ENCODE results near the gene STAMBP. TPM values are rescaled to one million over a fixed set of nuclear protein-coding genes. Genes with fewer than 3 reads are reported as not detected.

Gene STAMBP
- total RNA-seq, 1 experiment from 2014 or later: 32.2 TPM

- peak; percentile 89 for DNase-seq
- H3F3A ChIP-seq (ENCODE audit: low read length, unreplicated experiment): no peaks in the 10 kb centered on the region
- H3K4me2 ChIP-seq (ENCODE audit: low read length): peak overlapping the region; percentile 90
- ChIA-PET CTCF (no interaction called here), POLR2A (ENCODE audit: unreplicated experiment) (no interaction called here)
- H3K9me2 ChIP-seq (replicated peaks; ENCODE audit: low read length): no peaks in the 10 kb centered on the region
- no peak overlapping the region for H3K9ac ChIP-seq (ENCODE audit: low read length)
- H3K4me1 ChIP-seq (ENCODE audit: insufficient read depth, low read length): peaks cover 38% of the 10 kb centered on the region
- TF ChIP-seq EZH2 (IDR thresholded peaks at IDR 0.05; ENCODE audit: low read length, unreplicated experiment): no peak
- TF ChIP-seq, protein P1, sequence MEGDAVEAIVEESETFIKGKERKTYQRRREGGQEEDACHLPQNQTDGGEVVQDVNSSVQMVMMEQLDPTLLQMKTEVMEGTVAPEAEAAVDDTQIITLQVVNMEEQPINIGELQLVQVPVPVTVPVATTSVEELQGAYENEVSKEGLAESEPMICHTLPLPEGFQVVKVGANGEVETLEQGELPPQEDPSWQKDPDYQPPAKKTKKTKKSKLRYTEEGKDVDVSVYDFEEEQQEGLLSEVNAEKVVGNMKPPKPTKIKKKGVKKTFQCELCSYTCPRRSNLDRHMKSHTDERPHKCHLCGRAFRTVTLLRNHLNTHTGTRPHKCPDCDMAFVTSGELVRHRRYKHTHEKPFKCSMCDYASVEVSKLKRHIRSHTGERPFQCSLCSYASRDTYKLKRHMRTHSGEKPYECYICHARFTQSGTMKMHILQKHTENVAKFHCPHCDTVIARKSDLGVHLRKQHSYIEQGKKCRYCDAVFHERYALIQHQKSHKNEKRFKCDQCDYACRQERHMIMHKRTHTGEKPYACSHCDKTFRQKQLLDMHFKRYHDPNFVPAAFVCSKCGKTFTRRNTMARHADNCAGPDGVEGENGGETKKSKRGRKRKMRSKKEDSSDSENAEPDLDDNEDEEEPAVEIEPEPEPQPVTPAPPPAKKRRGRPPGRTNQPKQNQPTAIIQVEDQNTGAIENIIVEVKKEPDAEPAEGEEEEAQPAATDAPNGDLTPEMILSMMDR (conservative IDR thresholded peaks at IDR 0.05; ENCODE audit: low read depth, low read length): no peak
- TF ChIP-seq EZH2phosphoT487 (IDR thresholded peaks at IDR 0.05; ENCODE audit: borderline replicate concordance, low read length): no peak
- no peaks in the 10 kb centered on the region for H3K27me3 ChIP-seq (ENCODE audit: low read length)
- ATAC-seq: peak; percentile 66
- peaks cover 21% of the 10 kb centered on the region for H3K79me2 ChIP-seq (ENCODE audit: low read length)
- H3K36me3 ChIP-seq (ENCODE audit: low read depth, low read length): peaks cover 16% of the 10 kb centered on the region
- H3K4me3 ChIP-seq (ENCODE audit: low read length): no peak overlapping the region
- H2AFZ ChIP-seq (ENCODE audit: low read length): no peak overlapping the region
- intact Hi-C loops (cut with micrococcal nuclease): no loop called here
- peak overlapping the region; percentile 57 for H3K27ac ChIP-seq (ENCODE audit: low read length)
- no TSS peak for BruUV-seq (replicated peaks)
- H3K9me3 ChIP-seq (ENCODE audit: low read length): no peaks in the 10 kb centered on the region
- H4K20me1 ChIP-seq (ENCODE audit: low read length): no peaks in the 10 kb centered on the region
Measured at GRCh38 chr2:73830871-73831401, 2.2 kb downstream of the STAMBP start.

DNA sequence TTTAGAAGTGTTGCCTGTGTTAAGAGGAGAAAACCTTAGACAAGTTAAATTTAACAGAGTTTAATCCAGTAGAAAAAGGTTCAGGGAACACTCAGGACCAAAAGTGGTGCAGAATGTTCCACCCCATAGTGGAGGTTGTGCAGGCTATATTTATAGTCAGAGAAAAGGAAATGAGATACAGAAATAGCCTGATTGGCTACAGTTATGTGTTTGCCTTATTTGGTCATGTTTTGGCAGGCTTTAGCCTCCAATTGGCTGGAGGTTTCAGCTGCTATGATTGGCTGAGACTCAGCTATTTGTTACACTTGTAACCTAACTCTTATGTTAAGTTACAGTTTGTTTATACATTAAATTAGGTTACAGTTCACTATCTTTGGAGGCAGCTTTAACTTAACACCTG, 4.2 kb downstream of the STAMBP start:
- intact Hi-C loops (cut with micrococcal nuclease): no loop called here
- DNase-seq (peak; percentile 62), ATAC-seq (no peak)
- Histone ChIP-seq H3F3A (ENCODE audit: low read length, unreplicated experiment) (no peaks in the 10 kb centered on the region), H4K20me1 (ENCODE audit: low read length) (no peaks in the 10 kb centered on the region), H3K4me3 (ENCODE audit: low read length) (no peak overlapping the region), H3K9ac (ENCODE audit: low read length) (no peak overlapping the region), H2AFZ (ENCODE audit: low read length) (no peak overlapping the region), H3K36me3 (ENCODE audit: low read depth, low read length) (peaks cover 16% of the 10 kb centered on the region), H3K27ac (ENCODE audit: low read length) (no peak overlapping the region), H3K4me2 (ENCODE audit: low read length) (no peak overlapping the region), H3K9me2 (replicated peaks; ENCODE audit: low read length) (no peaks in the 10 kb centered on the region), H3K79me2 (ENCODE audit: low read length) (peaks cover 21% of the 10 kb centered on the region), H3K27me3 (ENCODE audit: low read length) (no peaks in the 10 kb centered on the region), H3K9me3 (ENCODE audit: low read length) (no peaks in the 10 kb centered on the region), H3K4me1 (ENCODE audit: insufficient read depth, low read length) (peaks cover 38% of the 10 kb centered on the region)
- POLR2A ChIA-PET (ENCODE audit: unreplicated experiment): no interaction called here
- CTCF ChIA-PET: no interaction called here
- TF ChIP-seq, protein P1 (conservative IDR thresholded peaks at IDR 0.05; ENCODE audit: low read depth, low read length): no peak
- TF ChIP-seq EZH2phosphoT487 (IDR thresholded peaks at IDR 0.05; ENCODE audit: borderline replicate concordance, low read length) (no peak), EZH2 (IDR thresholded peaks at IDR 0.05; ENCODE audit: low read length, unreplicated experiment) (no peak)
- no TSS peak for BruUV-seq (replicated peaks)

- Histone ChIP-seq H3K9ac (ENCODE audit: low read length) (no peak overlapping the region), H4K20me1 (ENCODE audit: low read length) (no peaks in the 10 kb centered on the region), H3K27me3 (ENCODE audit: low read length) (no peaks in the 10 kb centered on the region), H3F3A (ENCODE audit: low read length, unreplicated experiment) (no peaks in the 10 kb centered on the region), H3K79me2 (ENCODE audit: low read length) (no peaks in the 10 kb centered on the region), H3K9me2 (replicated peaks; ENCODE audit: low read length) (no peaks in the 10 kb centered on the region), H3K27ac (ENCODE audit: low read length) (no peak overlapping the region), H3K9me3 (ENCODE audit: low read length) (no peaks in the 10 kb centered on the region), H3K4me3 (ENCODE audit: low read length) (no peak overlapping the region), H2AFZ (ENCODE audit: low read length) (no peak overlapping the region), H3K4me1 (ENCODE audit: insufficient read depth, low read length) (peaks cover 20% of the 10 kb centered on the region), H3K36me3 (ENCODE audit: low read depth, low read length) (peaks cover 19% of the 10 kb centered on the region), H3K4me2 (ENCODE audit: low read length) (no peak overlapping the region)
- ChIA-PET POLR2A (ENCODE audit: unreplicated experiment) (no interaction called here), CTCF (no interaction called here)
- no TSS peak for BruUV-seq (replicated peaks)
- no peak for DNase-seq
- TF ChIP-seq EZH2phosphoT487 (IDR thresholded peaks at IDR 0.05; ENCODE audit: borderline replicate concordance, low read length) (no peak), EZH2 (IDR thresholded peaks at IDR 0.05; ENCODE audit: low read length, unreplicated experiment) (no peak)
- TF ChIP-seq, protein P1 (conservative IDR thresholded peaks at IDR 0.05; ENCODE audit: low read depth, low read length): no peak
- intact Hi-C loops (cut with micrococcal nuclease): no loop called here
- ATAC-seq: no peak
Measured at GRCh38 chr2:73836141-73836943, 7.6 kb downstream of the STAMBP start.

Data from PC-3 (cell line).